LNCAP (cell line): ENCODE data around the gene MRPS27.

Experiments used
- CTCF ChIP-seq: fragments of 450-650 bp; IDR thresholded peaks from 2 replicates; pipeline ENCODE4 v1.5.1; 2017; ENCODE audit warnings: mild to moderate bottlenecking

MRPS27 gene

GRCh38 chr5:72204946-72205345 lies 115.1 kb downstream of the MRPS27 start:
- TF ChIP-seq CTCF = no peak

DNA sequence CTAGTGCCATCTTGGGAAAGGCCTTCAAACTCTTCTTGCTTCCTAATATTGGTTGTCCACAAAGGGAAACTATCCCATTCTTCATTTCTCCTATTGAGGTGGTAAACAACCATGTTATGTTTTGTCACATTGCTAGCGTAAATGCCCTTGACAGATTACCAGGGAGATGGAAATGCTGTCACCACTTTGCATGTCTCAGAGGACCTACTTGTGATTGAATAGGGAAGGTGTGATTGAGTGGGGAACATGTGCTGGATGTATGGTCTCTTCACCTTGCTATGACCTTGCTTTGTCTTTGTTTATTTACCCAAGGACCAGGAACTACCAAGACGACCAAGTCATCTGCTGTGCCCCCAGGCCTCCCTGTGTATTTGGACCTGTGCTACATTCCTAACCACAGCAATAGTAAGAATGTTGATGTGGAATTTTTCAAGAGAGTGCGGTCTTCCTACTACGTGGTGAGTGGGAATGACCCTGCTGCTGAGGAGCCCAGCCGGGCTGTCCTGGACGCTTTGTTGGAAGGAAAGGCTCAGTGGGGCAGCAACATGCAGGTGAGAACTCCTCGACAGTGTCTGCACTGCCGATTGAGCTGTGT lies 116.7 kb downstream of the MRPS27 start:
- no peak for TF ChIP-seq CTCF

DNA sequence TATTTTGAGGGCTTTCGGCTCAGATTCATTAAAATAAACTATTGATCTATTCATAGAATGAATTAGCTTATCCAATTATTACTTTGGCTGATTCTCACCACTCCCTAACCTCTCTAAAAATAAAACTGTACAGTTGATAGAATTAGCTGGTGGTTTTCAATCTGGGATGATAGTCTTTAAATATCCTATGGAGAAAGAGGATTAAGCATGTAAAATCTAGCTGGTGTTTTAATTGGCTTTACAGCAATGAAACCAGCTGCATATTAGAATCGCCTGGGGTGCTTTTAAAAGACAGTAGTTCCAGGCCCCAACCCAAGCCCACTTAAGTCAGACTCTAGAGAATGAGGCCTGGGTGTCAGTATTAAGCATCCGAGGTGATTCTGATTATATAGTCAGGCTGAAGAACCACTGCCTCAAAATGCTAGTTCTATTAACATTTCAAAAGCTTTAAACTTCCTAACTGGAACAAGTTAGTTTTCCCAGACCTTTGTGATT lies 117.7 kb downstream of the MRPS27 start:
- no peak for TF ChIP-seq CTCF

GRCh38 chr5:72199681-72200080 lies 120.4 kb downstream of the MRPS27 start:
- TF ChIP-seq CTCF = no peak

DNA sequence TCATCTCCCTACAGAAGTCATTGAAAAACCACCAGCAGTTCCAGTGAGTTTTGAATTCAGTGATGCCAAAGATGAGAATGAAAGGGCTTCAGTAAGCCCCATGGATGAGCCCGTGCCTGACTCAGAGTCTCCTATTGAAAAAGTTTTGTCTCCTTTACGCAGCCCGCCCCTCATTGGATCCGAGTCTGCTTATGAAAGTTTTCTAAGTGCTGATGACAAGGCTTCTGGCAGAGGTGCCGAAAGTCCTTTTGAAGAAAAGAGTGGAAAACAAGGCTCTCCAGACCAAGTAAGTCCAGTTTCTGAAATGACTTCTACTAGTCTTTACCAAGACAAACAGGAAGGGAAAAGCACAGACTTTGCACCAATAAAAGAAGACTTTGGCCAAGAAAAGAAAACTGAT lies 122.6 kb downstream of the MRPS27 start:
- TF ChIP-seq CTCF = no peak

DNA sequence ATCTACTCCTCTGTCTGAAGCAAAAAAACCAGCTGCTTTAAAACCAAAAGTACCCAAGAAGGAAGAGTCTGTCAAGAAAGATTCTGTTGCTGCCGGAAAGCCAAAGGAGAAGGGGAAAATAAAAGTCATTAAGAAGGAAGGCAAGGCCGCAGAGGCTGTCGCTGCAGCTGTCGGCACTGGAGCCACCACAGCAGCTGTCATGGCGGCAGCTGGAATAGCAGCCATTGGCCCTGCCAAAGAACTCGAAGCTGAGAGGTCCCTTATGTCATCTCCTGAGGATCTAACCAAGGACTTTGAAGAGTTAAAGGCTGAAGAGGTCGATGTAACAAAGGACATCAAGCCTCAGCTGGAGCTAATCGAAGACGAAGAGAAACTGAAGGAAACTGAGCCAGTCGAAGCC lies 124.5 kb downstream of the MRPS27 start:
- no peak for TF ChIP-seq CTCF

DNA sequence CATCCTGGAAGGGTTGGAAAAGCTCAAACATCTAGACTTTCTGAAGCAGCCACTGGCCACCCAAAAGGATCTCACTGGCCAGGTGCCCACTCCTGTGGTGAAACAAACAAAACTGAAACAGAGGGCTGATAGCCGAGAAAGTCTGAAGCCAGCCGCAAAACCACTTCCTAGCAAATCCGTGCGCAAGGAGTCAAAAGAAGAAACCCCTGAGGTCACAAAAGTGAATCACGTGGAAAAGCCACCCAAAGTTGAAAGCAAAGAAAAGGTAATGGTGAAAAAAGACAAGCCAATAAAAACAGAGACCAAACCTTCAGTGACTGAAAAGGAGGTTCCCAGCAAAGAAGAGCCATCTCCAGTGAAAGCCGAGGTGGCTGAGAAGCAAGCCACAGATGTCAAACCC lies 125.2 kb downstream of the MRPS27 start:
- no peak for TF ChIP-seq CTCF

DNA sequence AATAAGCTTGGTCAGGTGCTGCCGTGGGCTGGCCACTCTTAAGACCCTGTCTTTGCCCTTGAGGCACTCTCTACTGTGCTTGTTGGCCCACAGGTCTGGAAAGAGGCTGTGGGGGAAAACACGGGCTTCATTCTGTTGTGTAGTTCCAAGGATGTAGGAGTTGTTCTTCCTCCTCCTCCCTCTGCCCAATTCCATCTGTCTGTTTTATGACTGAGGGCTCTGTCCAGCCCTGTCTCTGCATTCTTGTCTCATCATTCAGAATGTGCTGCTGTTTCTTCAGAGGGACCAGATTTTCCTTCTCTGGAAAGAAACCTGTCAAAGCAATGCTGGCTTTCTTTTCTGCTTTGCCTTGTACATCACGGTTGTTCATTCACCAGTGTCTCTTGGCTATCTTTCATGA lies 128.6 kb downstream of the MRPS27 start:
- TF ChIP-seq CTCF = no peak
